Brain microvascular endothelial cell (primary cell): ENCODE results near the gene MTM1.

Source experiments
- DNase-seq: peaks from one replicate; pipeline ENCODE4 v3.0.0-alpha.2; 2020
- H3K27ac ChIP-seq: fragments of 250-450 bp; sonication (Bioruptor Pico); 2 replicates; pipeline ENCODE4 v1.5.1; 2020; ENCODE audit warnings: mild to moderate bottlenecking, moderate library complexity
- H3K27me3 ChIP-seq: fragments of 250-450 bp; sonication (Bioruptor Pico); replicated peaks from 2 replicates; pipeline ENCODE4 v1.5.1; 2020; ENCODE audit warnings: mild to moderate bottlenecking
- H3K36me3 ChIP-seq: fragments of 250-450 bp; sonication (Bioruptor Pico); replicated peaks from 2 replicates; pipeline ENCODE4 v1.5.1; 2020; ENCODE audit warnings: mild to moderate bottlenecking
- H3K4me3 ChIP-seq: 2 replicates; pipeline ENCODE4 v1.5.1; 2011; ENCODE audit warnings: low read depth, mild to moderate bottlenecking, control low read depth, low read length, moderate library complexity
- CTCF ChIP-seq: IDR thresholded peaks from 2 replicates; pipeline ENCODE4 v1.5.1; 2011; ENCODE audit warnings: low read depth, mild to moderate bottlenecking, moderate library complexity, low read length, control low read depth, inconsistent platforms; ENCODE audit errors: missing control alignments
- in situ Hi-C: cut with HindIII; loops from 2 replicates; pipeline ENCODE4 v1.10.0; 2017; ENCODE audit warnings: low sequenced_read_pairs, low pct_ligation_motif_present

MTM1 gene

DNA sequence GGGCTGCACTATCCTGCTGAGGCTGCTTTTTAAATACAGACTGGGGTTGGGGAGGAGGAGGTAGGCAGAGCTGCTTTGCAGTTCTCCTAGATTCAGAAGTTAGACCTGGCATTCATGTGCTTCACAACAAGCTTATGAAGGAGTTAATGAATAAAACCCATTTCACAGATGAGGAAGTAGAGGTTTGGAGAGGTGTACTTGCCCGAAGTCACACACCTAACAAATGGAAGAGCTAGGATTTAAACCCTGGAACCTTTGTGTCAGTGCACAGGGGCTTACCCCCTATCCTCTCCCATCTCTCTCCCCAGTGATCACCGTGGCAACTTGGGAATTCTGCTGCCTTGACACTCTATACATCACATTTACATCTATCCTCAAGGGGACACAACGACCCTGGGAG is 3.6 kb upstream of the MTM1 start:
- no peak for TF ChIP-seq CTCF
- Histone ChIP-seq H3K27me3 (no peaks in the 10 kb centered on the region), H3K27ac (no peak overlapping the region), H3K4me3 (no peak overlapping the region), H3K36me3 (no peaks in the 10 kb centered on the region)
- DNase-seq, result no peak
- in situ Hi-C loops, result no loop called here

GRCh38 chrX:150565551-150565950 is 2.9 kb upstream of the MTM1 start:
- no peak for TF ChIP-seq CTCF
- in situ Hi-C loops, result no loop called here
- no peak for DNase-seq
- H3K36me3 ChIP-seq, result no peaks in the 10 kb centered on the region
- no peaks in the 10 kb centered on the region for H3K27me3 ChIP-seq
- H3K4me3 ChIP-seq, result no peak overlapping the region
- no peak overlapping the region for H3K27ac ChIP-seq

DNA sequence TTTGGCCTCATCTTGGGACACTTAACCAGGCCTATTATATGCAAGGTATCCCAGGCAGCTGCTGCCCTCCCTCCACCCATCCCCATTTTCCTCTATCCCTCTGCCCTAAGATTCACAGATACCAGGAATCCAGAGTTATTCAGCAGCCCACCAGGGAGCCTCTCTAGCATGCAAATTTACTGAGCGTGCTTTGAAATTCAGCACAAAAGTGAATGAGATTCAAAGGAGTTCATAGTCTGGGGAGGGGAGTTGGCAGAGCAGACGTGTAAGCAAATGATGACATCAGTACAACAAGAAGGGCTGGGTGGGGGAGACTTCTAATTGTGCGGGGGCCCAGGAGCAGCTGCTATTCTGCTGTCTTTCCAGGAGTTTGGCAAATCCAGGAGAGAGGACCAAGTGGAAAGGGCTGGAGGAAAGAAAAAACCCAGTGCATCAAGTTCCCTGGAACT is 1.7 kb upstream of the MTM1 start:
- no peak for DNase-seq
- H3K27ac ChIP-seq, result no peak overlapping the region
- no peak overlapping the region for H3K4me3 ChIP-seq
- in situ Hi-C loops, result no loop called here
- H3K36me3 ChIP-seq, result no peaks in the 10 kb centered on the region
- TF ChIP-seq CTCF, result no peak
- H3K27me3 ChIP-seq, result no peaks in the 10 kb centered on the region

- TF ChIP-seq CTCF, result no peak
- in situ Hi-C loops, result no loop called here
- DNase-seq, result no peak
- Histone ChIP-seq H3K27me3 (no peaks in the 10 kb centered on the region), H3K36me3 (no peaks in the 10 kb centered on the region), H3K4me3 (peak overlapping the region; percentile 34), H3K27ac (no peak overlapping the region)
These were observed 639 bp upstream of the MTM1 start for GRCh38 chrX:150567645-150568319.

DNA sequence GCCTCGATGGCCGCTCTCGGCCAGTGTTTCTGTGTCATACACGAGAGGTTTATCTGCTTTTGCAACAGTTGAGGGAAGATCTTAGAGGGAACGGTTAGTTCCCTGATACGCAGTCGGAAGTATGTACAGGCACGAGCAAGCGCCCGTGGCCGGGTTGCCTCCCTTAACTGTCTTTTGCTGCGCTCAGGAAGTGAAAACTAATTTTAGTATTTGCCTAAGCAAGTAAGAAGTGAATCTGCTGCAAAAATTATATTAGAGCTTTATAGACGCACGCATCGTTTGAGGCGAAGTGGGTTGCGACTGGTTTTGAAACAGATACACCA is 695 bp downstream of the MTM1 start:
- in situ Hi-C loops, result no loop called here
- no peak for TF ChIP-seq CTCF
- H3K4me3 ChIP-seq, result peak overlapping the region; percentile 74
- H3K27ac ChIP-seq, result peak overlapping the region; percentile 52
- H3K36me3 ChIP-seq, result no peaks in the 10 kb centered on the region
- peak; percentile 3 for DNase-seq
- no peaks in the 10 kb centered on the region for H3K27me3 ChIP-seq

- H3K36me3 ChIP-seq, result no peaks in the 10 kb centered on the region
- no peak for TF ChIP-seq CTCF
- no peak overlapping the region for H3K27ac ChIP-seq
- no peaks in the 10 kb centered on the region for H3K27me3 ChIP-seq
- DNase-seq, result no peak
- in situ Hi-C loops, result no loop called here
- no peak overlapping the region for H3K4me3 ChIP-seq
These were observed 2.1 kb downstream of the MTM1 start for GRCh38 chrX:150570512-150570911.
